HepG2 (cell line): Measurements from ENCODE around the gene MAP2K5. TPM values are rescaled to one million over a fixed set of nuclear protein-coding genes. Genes with fewer than 3 reads are reported as not detected.

Experiments
- AHR ChIP-seq: IDR thresholded peaks from 2 replicates; pipeline ENCODE4 v1.6.1; 2018; ENCODE audit warnings: missing genetic modification reagents, missing compliant biosample characterization
- ARID4A ChIP-seq: sonication (generic); formaldehyde crosslinking; IDR thresholded peaks from 2 replicates; pipeline ENCODE4 v1.5.0; 2020; ENCODE audit warnings: mild to moderate bottlenecking, missing genetic modification reagents, borderline replicate concordance
- CEBPB ChIP-seq: IDR thresholded peaks from 2 replicates; pipeline ENCODE4 v1.6.1; 2011; ENCODE audit warnings: low read depth, low read length, improper control_type of control experiment, borderline replicate concordance
- MYC ChIP-seq: sonication (generic); formaldehyde crosslinking; IDR thresholded peaks from 2 replicates; pipeline ENCODE4 v1.9.0; 2021; ENCODE audit warnings: missing genetic modification reagents, borderline replicate concordance
- PHF8 ChIP-seq: sonication (generic); formaldehyde crosslinking; IDR thresholded peaks from 2 replicates; pipeline ENCODE4 v1.5.0; 2020; ENCODE audit warnings: missing genetic modification reagents
- POLR2G ChIP-seq: fragments of 200-400 bp; formaldehyde crosslinking; IDR thresholded peaks from 2 replicates; pipeline ENCODE4 v1.6.1; 2018; ENCODE audit warnings: mild to moderate bottlenecking, low read depth, low read length, moderate library complexity
- SOX6 ChIP-seq, 2 experiments: fragments of 450-650 bp in 1 of 2; sonication (generic) in 1 of 2; formaldehyde crosslinking in 1 of 2; IDR thresholded peaks; 2 replicates each; pipeline versions ENCODE4 v1.4.0 to v1.6.1; 2017 to 2020; ENCODE audit warnings: antibody characterized with exemption in 1 of 2, mild to moderate bottlenecking in 1 of 2, missing genetic modification reagents in 1 of 2
- TEAD2 ChIP-seq: sonication (generic); formaldehyde crosslinking; IDR thresholded peaks from 2 replicates; pipeline ENCODE4 v1.9.0; 2021; ENCODE audit warnings: missing genetic modification reagents
- ZBTB40 ChIP-seq, 2 experiments: fragments of 450-650 bp in 1 of 2; sonication (generic) in 1 of 2; formaldehyde crosslinking in 1 of 2; IDR thresholded peaks; 2 replicates each; pipeline versions ENCODE4 v1.6.1 to v1.8.0; 2016 to 2022; ENCODE audit warnings: antibody characterized with exemption in 1 of 2, mild to moderate bottlenecking in 1 of 2, missing genetic modification reagents in 1 of 2
- ZC3H13 ChIP-seq: sonication (generic); formaldehyde crosslinking; IDR thresholded peaks from 2 replicates; pipeline ENCODE4 v1.8.1; 2023; ENCODE audit warnings: mild to moderate bottlenecking, missing genetic modification reagents, moderate library complexity
- ZFP41 ChIP-seq: sonication (generic); formaldehyde crosslinking; IDR thresholded peaks from 2 replicates; pipeline ENCODE4 v1.4.0; 2020; ENCODE audit warnings: mild to moderate bottlenecking, missing genetic modification reagents, borderline replicate concordance
- ZIK1 ChIP-seq: sonication (generic); formaldehyde crosslinking; IDR thresholded peaks from 2 replicates; pipeline ENCODE4 v1.5.0; 2020; ENCODE audit warnings: mild to moderate bottlenecking, low read depth, missing genetic modification reagents, borderline replicate concordance
- ZNF570 ChIP-seq: sonication (generic); formaldehyde crosslinking; IDR thresholded peaks from 2 replicates; pipeline ENCODE4 v1.4.0; 2020; ENCODE audit warnings: mild to moderate bottlenecking, missing genetic modification reagents, borderline replicate concordance
- ZNF83 ChIP-seq: sonication (generic); formaldehyde crosslinking; IDR thresholded peaks from 2 replicates; pipeline ENCODE4 v1.4.0; 2020; ENCODE audit warnings: missing genetic modification reagents, mild to moderate bottlenecking, borderline replicate concordance
- polyA plus RNA-seq, 8 experiments: library from polyadenylated mRNA; depleted of rRNA in 3 of 8; stranded (reverse) in 7 of 8; unstranded in 1 of 8; fragments of >200 nt; fragmentation: Illumina TruSeq in 4 of 8; extraction: Trizol in 4 of 8; gene quantifications; 2 replicates each; pipeline versions ENCODE4 v1.2.1 to v1.2.3, GENCODE V29; 2011 to 2016; ENCODE audit warnings: low read depth in 4 of 8, missing spikeins in 1 of 8, mixed read lengths in 1 of 8; ENCODE audit not compliant: insufficient read depth in 1 of 8
- total RNA-seq, 5 experiments: library from RNA; depleted of rRNA; stranded (reverse); fragments of >200 nt; fragmentation: Illumina TruSeq; extraction: Trizol; gene quantifications; 2 replicates each; pipeline ENCODE4 v1.2.3, GENCODE V29; 2016; ENCODE audit warnings: low read depth in 1 of 5

Gene MAP2K5
- total and polyA plus RNA-seq, 2 of the 13 experiments (the other 11 are each of a cell fraction or from before 2014, with no cell fraction given): 4.0 to 4.3 TPM

DNA sequence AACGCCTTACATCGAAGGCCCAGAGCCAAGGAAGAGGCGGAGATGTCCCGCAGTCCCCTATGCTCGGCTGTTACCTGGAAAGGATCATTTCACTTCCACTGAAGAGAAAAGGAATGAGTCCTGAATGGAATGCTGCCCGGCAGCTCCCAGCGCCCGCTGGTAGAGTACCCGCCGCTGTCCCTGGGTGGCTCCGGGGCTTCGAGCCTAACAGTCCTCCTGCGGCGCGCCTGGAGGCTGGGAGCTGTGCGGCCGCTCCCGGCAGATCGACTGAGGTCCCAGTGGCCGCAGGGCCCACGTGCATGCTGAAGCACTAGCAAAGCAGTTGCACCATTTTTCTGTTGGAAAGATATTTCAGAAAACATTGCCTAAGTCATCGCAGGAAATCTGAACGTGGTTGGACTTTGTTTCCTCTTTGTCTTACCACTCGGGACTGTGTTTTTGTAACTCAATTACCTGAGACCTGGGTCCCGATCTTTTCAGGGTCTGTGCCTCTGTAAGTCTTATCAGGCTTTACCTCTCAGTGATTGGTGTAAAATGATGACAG is 296.4 kb downstream of the MAP2K5 start (continued):
- TF ChIP-seq ZBTB40 (IDR thresholded peaks at IDR 0.05) (no peak), ZBTB40 (CRISPR knock-in tag; IDR thresholded peaks at IDR 0.05) (peak; percentile 28; the same call in 1 of the 2 replicates), ZNF83 (CRISPR knock-in tag) (0 out of 2 replicates have a peak, but pooled peaks have one; percentile 29), TEAD2 (CRISPR knock-in tag) (no peak), PHF8 (CRISPR knock-in tag) (peak; percentile 54; the same call in 1 of the 2 replicates), MYC (CRISPR knock-in tag) (peak; percentile 81), ZNF570 (CRISPR knock-in tag) (no peak), CEBPB (peak; percentile 59; the same call in 1 of the 2 replicates), ZFP41 (0 out of 2 replicates have a peak, but pooled peaks have one; percentile 33), ZC3H13 (0 out of 2 replicates have a peak, but pooled peaks have one; percentile 26), ZIK1 (CRISPR knock-in tag) (0 out of 2 replicates have a peak, but pooled peaks have one; percentile 55), POLR2G (0 out of 2 replicates have a peak, but pooled peaks have one; percentile 42), SOX6 (IDR thresholded peaks at IDR 0.05) (no peak), SOX6 (CRISPR knock-in tag; IDR thresholded peaks at IDR 0.05) (peak; percentile 13; the same call in 1 of the 2 replicates), AHR (CRISPR knock-in tag) (0 out of 2 replicates have a peak, but pooled peaks have one; percentile 34), ARID4A (0 out of 2 replicates have a peak, but pooled peaks have one; percentile 37)
